ENCODE data around the gene TOR1AIP2.

The TOR1AIP2 gene

DNA sequence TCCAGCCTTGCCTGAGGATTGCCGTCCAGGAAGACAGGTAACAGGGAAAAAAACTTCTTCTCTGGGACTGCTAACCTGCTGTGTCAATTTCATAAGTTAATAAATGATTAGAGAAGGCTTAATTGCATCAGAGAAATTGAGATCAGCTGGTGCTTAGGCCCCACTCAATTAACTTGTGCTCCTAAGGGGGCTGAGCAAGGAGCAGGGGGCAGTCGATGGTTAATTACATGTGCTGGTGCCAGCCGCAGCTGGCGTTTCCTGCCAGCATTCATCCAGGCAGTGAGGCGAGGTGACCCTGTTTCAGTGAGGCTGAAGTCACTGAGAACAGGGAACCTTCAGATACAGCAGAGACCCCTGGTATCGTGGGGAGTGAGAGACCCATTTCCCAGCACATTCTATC lies 74.5 kb downstream of the TOR1AIP2 start:
- H3K36me3 ChIP-seq (ENCODE audit: insufficient read depth, low read length): no peaks in the 10 kb centered on the region
- H3K9ac ChIP-seq (ENCODE audit: low read depth, low read length): no peak overlapping the region
- no peaks in the 10 kb centered on the region for H3K9me3 ChIP-seq (replicated peaks; ENCODE audit: low read length)
- H3K27me3 ChIP-seq (ENCODE audit: control insufficient read depth, insufficient read depth, low read length): peaks cover 52% of the 10 kb centered on the region
- H3K4me3 ChIP-seq (ENCODE audit: low read length): no peak overlapping the region
- no peak overlapping the region for H3K4me2 ChIP-seq (ENCODE audit: low read length)
- H3K4me1 ChIP-seq (ENCODE audit: control insufficient read depth, insufficient read depth, low read length): no peaks in the 10 kb centered on the region

DNA sequence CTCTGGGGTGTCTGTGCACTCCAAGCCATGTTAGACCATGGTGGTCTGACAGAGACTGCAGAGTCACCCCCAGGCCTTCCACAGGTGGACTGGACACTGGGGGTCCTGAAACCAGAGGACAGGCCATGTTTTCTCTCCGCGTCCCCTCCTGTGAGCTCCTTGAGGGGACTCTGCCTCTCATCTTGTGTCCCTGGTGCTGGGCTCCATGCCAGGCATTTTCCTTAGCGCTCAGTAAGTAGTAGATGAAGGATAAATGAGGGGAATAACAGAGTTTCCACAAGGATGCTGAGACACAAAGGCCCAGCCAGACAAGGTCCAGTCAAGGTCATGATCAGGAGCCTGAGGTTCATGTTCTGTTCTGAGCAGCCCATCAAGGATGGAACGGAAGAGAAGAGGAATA lies 77.1 kb downstream of the TOR1AIP2 start:
- no peaks in the 10 kb centered on the region for H3K36me3 ChIP-seq (ENCODE audit: insufficient read depth, low read length)
- H3K4me1 ChIP-seq (ENCODE audit: control insufficient read depth, insufficient read depth, low read length): no peaks in the 10 kb centered on the region
- H3K9ac ChIP-seq (ENCODE audit: low read depth, low read length): no peak overlapping the region
- H3K4me3 ChIP-seq (ENCODE audit: low read length): no peak overlapping the region
- H3K27me3 ChIP-seq (ENCODE audit: control insufficient read depth, insufficient read depth, low read length): peaks cover 45% of the 10 kb centered on the region
- no peaks in the 10 kb centered on the region for H3K9me3 ChIP-seq (replicated peaks; ENCODE audit: low read length)
- H3K4me2 ChIP-seq (ENCODE audit: low read length): no peak overlapping the region

DNA sequence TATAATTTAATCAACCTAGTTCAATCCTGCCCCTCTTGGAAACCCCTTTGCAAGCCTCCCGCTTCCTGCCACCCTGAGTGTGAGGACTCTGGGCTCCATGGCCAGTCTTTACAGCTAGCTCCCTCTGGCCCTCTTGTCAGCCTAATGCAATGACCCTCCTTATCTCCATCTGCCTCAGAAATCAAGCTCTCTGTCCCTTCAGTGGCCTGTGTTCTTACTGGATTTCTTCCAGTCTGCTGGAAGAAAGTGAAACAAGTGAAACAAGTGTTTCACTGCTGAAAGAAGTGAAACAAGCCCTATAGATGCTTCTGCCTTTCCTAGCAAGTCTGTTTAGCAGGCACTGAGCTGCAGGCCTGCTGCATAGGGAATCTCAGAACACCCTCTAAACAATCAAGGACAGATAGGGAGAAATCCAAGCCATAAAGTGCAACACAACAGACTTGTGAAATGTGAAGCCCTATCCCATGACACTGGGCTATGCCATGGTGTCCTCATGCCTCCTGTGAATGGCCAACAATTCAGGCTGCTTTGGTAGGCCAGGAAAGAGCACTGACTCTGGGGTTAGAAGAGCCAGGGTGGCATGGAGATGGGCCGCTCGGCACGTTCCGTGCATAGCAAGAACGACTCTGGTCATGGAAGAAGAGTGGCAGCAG lies 78.6 kb downstream of the TOR1AIP2 start:
- no peak overlapping the region for H3K4me3 ChIP-seq (ENCODE audit: low read length)
- no peaks in the 10 kb centered on the region for H3K4me1 ChIP-seq (ENCODE audit: control insufficient read depth, insufficient read depth, low read length)
- no peak overlapping the region for H3K9ac ChIP-seq (ENCODE audit: low read depth, low read length)
- H3K27me3 ChIP-seq (ENCODE audit: control insufficient read depth, insufficient read depth, low read length): peaks cover 47% of the 10 kb centered on the region
- H3K36me3 ChIP-seq (ENCODE audit: insufficient read depth, low read length): no peaks in the 10 kb centered on the region
- no peaks in the 10 kb centered on the region for H3K9me3 ChIP-seq (replicated peaks; ENCODE audit: low read length)
- no peak overlapping the region for H3K4me2 ChIP-seq (ENCODE audit: low read length)

DNA sequence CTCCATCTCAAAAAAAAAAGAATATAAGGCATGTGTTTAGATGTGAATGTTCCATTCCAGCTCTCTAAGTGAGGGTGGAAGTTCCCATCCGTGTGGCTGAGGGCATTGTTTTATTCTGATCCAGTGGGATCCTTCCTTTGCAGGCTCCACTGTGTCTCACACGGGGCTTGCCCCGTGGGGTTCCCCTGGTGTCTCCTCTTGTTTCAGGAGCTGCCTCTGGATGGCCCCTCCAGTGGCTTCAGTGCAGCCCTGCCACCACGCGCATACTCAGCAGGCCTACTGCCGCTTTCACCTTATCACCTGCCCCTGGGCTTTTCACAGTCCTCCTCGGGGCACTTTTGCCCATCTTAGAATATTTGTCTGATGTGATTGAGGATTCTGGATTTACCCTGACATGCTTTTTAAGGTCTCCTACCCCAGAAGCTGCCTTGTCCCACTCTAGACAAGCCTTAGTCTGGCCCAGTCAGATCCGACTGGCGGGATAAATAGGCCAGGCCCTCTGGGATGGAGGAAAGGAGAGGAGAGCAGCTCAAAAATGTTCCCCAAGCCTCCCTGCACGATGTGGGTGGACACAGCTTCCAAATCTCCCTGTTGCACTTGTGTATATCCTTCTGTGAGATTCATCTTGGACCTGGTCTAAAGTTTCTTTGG lies 79.3 kb downstream of the TOR1AIP2 start:
- no peaks in the 10 kb centered on the region for H3K9me3 ChIP-seq (replicated peaks; ENCODE audit: low read length)
- no peaks in the 10 kb centered on the region for H3K36me3 ChIP-seq (ENCODE audit: insufficient read depth, low read length)
- H3K27me3 ChIP-seq (ENCODE audit: control insufficient read depth, insufficient read depth, low read length): peaks cover 52% of the 10 kb centered on the region
- no peak overlapping the region for H3K9ac ChIP-seq (ENCODE audit: low read depth, low read length)
- H3K4me2 ChIP-seq (ENCODE audit: low read length): no peak overlapping the region
- no peaks in the 10 kb centered on the region for H3K4me1 ChIP-seq (ENCODE audit: control insufficient read depth, insufficient read depth, low read length)
- H3K4me3 ChIP-seq (ENCODE audit: low read length): no peak overlapping the region

DNA sequence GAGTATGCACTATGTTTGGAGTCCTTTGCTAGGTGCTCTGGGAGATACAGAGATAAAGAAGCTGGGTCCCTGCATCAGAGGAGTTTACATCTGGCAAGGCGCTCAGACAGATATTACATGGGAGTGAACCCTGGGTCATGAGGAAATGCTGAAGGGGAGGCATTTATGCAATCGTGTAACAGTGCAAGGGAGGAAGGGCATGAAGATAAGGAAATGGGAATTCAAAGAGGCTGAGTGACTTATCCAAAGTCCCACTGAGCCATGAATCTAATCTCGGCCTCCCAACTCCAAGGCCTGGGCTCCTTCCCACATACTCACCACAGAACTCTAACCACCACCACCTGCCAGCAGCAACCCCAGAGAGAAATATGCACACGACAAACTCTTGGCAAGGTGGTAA lies 82.9 kb downstream of the TOR1AIP2 start:
- H3K4me1 ChIP-seq (ENCODE audit: control insufficient read depth, insufficient read depth, low read length): no peaks in the 10 kb centered on the region
- H3K4me2 ChIP-seq (ENCODE audit: low read length): no peak overlapping the region
- peaks cover 43% of the 10 kb centered on the region for H3K27me3 ChIP-seq (ENCODE audit: control insufficient read depth, insufficient read depth, low read length)
- no peak overlapping the region for H3K9ac ChIP-seq (ENCODE audit: low read depth, low read length)
- H3K36me3 ChIP-seq (ENCODE audit: insufficient read depth, low read length): no peaks in the 10 kb centered on the region
- no peaks in the 10 kb centered on the region for H3K9me3 ChIP-seq (replicated peaks; ENCODE audit: low read length)
- H3K4me3 ChIP-seq (ENCODE audit: low read length): no peak overlapping the region

DNA sequence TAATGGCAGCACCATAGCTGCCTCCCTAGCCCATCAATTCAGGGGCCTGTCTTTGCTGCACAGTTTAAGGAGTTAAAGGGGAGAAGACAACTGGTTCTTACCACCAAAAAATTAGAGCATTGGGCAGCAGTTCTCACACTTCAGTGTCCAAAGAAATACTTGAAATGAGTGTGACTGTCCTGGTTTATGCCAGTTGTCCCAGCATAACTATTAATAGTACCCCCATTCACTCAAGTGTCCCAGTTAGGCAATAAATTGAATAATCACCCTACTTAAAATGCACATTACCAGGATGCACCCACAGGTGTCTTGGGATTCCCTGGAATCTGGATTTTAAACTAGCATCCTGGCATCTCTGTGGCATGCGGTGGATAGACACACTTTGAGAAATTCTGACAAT lies 83.5 kb downstream of the TOR1AIP2 start:
- Histone ChIP-seq H3K36me3 (ENCODE audit: insufficient read depth, low read length) (no peaks in the 10 kb centered on the region), H3K9me3 (replicated peaks; ENCODE audit: low read length) (no peaks in the 10 kb centered on the region), H3K4me1 (ENCODE audit: control insufficient read depth, insufficient read depth, low read length) (no peaks in the 10 kb centered on the region), H3K4me3 (ENCODE audit: low read length) (no peak overlapping the region), H3K9ac (ENCODE audit: low read depth, low read length) (no peak overlapping the region), H3K27me3 (ENCODE audit: control insufficient read depth, insufficient read depth, low read length) (peaks cover 37% of the 10 kb centered on the region), H3K4me2 (ENCODE audit: low read length) (no peak overlapping the region)

DNA sequence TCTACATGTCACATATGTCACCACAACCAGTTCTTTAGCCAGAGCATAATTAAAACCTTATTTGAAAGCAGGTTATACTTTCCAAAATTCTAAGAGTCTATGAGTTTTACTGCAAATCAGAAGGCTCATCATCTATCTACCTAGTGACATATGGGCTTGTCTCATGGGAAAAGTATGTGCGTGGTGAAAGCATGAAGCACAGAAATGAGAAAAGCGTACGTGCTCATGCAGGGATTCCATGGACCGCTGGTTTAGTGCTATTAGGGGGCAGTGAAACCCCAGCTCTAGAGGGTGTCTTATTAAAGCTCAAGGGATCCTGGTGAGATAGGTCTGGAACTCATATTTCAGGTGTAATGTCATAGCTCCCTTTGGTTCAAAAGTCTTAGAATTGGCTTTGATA lies 84.3 kb downstream of the TOR1AIP2 start:
- H3K27me3 ChIP-seq (ENCODE audit: control insufficient read depth, insufficient read depth, low read length): peaks cover 39% of the 10 kb centered on the region
- no peaks in the 10 kb centered on the region for H3K9me3 ChIP-seq (replicated peaks; ENCODE audit: low read length)
- no peak overlapping the region for H3K9ac ChIP-seq (ENCODE audit: low read depth, low read length)
- H3K36me3 ChIP-seq (ENCODE audit: insufficient read depth, low read length): no peaks in the 10 kb centered on the region
- no peaks in the 10 kb centered on the region for H3K4me1 ChIP-seq (ENCODE audit: control insufficient read depth, insufficient read depth, low read length)
- H3K4me3 ChIP-seq (ENCODE audit: low read length): no peak overlapping the region
- H3K4me2 ChIP-seq (ENCODE audit: low read length): no peak overlapping the region

Measured in skeletal muscle satellite cell (primary cell).